Fibroblast of mammary gland (primary cell): ENCODE results near the gene ELAVL1.

ENCODE experiments used
- DNase-seq: peaks from one replicate; pipeline ENCODE4 v3.0.0-alpha.2; 2010; ENCODE audit warnings: low read depth
- H3K4me3 ChIP-seq: 2 replicates; pipeline ENCODE4 v1.5.1; 2011; ENCODE audit warnings: low read depth, mild to moderate bottlenecking, low read length, moderate library complexity; ENCODE audit not compliant: control insufficient read depth
- TF ChIP-seq, protein P1 (sequence below): conservative IDR thresholded peaks from 2 replicates; pipeline ENCODE4 v1.5.1; 2011; ENCODE audit warnings: low read depth, low read length, inconsistent platforms; ENCODE audit not compliant: control insufficient read depth, insufficient read depth

The ELAVL1 gene

DNA sequence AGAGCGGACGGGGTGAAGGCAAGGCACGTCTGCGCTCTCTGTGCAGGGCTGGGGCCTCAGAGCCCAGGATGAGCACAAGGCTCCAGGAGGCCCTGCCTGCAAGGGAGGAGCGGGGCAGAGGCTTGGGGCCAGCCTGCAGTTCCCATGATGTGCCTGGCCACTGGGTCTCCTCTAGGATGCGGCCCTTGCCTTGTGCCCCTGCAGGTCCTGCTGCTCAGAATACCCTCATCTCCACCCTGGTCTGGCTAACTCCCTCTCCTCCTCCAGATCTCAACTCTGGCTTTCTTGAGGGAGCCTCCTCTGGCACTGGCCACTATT is 27.8 kb downstream of the ELAVL1 start:
- TF ChIP-seq, protein P1, sequence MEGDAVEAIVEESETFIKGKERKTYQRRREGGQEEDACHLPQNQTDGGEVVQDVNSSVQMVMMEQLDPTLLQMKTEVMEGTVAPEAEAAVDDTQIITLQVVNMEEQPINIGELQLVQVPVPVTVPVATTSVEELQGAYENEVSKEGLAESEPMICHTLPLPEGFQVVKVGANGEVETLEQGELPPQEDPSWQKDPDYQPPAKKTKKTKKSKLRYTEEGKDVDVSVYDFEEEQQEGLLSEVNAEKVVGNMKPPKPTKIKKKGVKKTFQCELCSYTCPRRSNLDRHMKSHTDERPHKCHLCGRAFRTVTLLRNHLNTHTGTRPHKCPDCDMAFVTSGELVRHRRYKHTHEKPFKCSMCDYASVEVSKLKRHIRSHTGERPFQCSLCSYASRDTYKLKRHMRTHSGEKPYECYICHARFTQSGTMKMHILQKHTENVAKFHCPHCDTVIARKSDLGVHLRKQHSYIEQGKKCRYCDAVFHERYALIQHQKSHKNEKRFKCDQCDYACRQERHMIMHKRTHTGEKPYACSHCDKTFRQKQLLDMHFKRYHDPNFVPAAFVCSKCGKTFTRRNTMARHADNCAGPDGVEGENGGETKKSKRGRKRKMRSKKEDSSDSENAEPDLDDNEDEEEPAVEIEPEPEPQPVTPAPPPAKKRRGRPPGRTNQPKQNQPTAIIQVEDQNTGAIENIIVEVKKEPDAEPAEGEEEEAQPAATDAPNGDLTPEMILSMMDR = no peak
- DNase-seq = no peak
- H3K4me3 ChIP-seq = no peak overlapping the region

DNA sequence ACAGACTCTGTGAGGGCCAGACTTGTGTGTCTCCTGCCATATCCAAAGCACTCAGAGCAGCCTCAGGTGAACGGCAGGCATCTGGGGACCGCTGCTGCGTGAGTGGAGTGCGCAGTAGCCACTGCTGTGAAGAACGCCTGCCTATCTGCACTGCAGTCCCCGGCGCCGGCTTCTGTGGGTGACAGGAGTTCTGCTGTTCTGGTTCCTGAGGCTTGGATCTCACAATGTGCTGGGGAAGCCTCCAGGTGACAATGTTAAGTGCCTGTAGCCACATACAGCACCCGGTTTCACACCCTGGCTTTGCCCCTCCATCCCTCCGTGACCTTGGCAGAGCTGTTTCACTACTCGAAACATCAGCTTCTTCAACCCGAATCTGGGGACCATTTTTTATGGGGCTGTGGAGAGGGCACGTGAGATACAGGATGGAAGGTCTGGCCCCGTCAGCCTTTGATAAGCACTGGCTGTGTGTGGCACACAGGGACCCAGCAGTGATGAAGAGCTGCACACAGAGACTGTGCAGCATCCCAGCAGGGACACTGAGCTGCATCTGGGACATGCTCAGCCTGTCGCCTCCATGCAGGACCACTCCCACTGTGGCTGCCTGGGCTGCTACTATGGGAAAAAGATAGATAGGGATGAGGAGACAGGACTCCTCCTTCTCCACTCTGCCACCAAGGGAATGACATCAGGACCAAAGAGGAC is 28.3 kb downstream of the ELAVL1 start:
- TF ChIP-seq, protein P1 = no peak
- no peak overlapping the region for H3K4me3 ChIP-seq
- no peak for DNase-seq

DNA sequence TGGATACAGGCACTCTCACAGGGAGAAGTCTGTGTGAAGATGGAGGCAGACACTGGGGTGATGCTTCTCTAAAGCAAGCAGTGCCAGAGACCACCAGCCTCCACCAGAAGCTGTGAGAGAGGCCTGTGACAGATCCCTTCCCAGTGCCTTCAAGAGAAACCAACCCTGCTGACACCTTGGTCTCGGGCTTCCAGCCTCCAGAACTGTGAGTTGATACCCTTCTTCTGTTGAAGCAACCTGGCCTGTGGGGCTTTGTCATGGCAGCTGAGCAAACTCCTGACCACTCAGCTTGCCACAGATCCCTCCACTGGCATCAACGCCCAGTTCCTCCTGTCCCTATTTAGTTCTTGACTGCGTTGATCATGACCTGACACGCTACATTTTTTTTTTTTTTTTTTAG is 29.0 kb downstream of the ELAVL1 start:
- no peak for DNase-seq
- H3K4me3 ChIP-seq = no peak overlapping the region
- TF ChIP-seq, protein P1 = no peak

DNA sequence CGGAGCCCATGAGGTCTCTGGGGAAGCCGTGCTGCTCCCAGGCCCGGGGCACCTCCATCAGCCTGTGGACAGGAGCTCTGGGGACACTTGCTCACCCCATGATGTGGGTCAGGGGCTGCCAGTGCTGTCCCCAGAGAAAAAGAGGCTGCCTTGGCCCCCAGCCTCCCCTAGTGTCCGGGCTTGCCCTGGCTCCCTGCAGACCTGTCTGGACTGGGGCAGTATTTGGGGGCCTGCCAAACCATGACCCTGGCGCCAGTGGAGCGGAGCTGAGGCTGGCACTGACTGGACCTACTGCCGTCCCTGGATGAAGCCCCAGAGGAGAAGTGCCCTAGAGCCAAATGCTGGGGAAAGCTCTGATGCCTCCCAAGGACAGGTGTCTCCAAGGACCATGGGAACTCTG is 30.4 kb downstream of the ELAVL1 start:
- no peak for DNase-seq
- TF ChIP-seq, protein P1 = no peak
- no peak overlapping the region for H3K4me3 ChIP-seq

DNA sequence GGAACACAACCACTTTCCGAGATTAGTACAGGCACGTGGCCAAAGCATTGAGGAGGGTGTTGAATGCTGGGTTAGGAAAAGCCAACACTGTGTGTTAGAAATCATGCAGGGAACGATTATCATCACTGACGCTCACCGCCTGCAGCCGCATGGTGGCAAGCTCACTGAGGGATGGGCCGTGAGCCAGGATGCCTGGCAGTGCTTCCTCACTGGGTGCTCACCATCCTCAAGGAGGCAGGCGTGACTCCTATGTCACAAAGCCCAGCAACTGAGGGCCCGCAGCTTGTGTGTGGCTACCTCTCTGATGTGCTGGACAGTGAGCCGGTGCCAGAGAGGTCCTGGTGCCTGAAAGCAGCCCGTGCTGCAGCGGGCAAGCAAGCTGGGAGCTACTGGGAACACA is 31.6 kb downstream of the ELAVL1 start:
- H3K4me3 ChIP-seq = no peak overlapping the region
- DNase-seq = no peak
- TF ChIP-seq, protein P1 = no peak

DNA sequence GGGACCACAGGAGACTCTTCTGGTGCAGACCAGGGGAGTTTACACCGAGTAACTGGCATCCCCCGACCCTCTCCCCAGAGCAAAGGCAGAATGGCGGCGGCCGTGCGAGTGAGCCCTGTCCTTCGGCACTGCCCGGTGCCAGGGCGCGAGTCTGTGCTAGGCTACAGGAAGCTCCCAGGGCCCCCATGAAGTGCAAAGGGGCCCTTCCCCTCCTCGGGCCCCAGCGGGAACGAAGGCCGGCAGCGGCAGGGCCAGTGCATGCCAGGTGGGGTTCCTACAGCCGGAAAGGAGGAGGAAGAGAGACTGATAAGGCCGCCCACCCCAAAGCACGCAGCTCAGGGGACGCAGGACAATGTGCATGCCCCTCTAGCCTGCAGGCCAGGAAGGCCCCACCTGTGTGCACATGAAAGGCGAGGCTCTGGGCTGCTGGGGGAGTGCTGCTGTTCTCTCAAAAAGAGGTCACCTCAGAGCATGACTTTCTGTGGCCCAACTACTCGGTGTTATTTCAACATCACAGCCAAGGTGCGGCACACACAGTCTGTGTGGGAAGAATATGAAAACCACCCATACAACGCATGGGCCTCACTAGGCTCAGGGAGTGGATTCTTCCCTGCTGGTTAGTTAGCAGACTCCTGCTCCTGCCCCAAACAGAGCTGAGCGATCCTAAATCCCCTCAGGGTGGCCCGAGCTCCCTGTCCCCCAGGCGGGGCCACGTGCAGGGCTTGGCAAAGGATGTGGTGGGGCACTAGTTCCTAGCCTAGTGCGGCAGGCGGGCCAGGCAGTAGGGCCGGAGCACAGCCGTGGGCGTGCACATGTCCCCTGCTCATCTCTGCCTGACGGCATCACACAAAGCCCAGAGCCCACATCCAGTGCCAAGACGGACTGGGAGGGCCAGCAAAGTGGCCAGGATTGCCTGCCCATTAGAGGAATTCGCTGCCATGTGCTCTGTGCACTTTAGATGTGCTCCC is 33.6 kb downstream of the ELAVL1 start:
- TF ChIP-seq, protein P1 = no peak
- H3K4me3 ChIP-seq = no peak overlapping the region
- DNase-seq = no peak
